WTC11 (cell line): ENCODE data around the gene KCNC3.

Experiments used
- CREB1 ChIP-seq: sonication (generic); formaldehyde crosslinking; IDR thresholded peaks from 2 replicates; pipeline ENCODE4 v1.8.0; 2023; ENCODE audit warnings: mild to moderate bottlenecking, missing genetic modification reagents
- CREM ChIP-seq: sonication (generic); formaldehyde crosslinking; IDR thresholded peaks from 2 replicates; pipeline ENCODE4 v1.8.1; 2022; ENCODE audit warnings: mild to moderate bottlenecking, missing genetic modification reagents, moderate library complexity
- ESRRA ChIP-seq: sonication (generic); formaldehyde crosslinking; IDR thresholded peaks from 2 replicates; pipeline ENCODE4 v1.8.1; 2022; ENCODE audit warnings: mild to moderate bottlenecking, missing genetic modification reagents, borderline replicate concordance
- FOXP1 ChIP-seq: sonication (generic); formaldehyde crosslinking; IDR thresholded peaks from 2 replicates; pipeline ENCODE4 v1.8.0; 2022; ENCODE audit warnings: missing genetic modification reagents, mild to moderate bottlenecking, moderate library complexity, borderline replicate concordance
- NR2C2 ChIP-seq: sonication (generic); formaldehyde crosslinking; IDR thresholded peaks from 2 replicates; pipeline ENCODE4 v1.8.0; 2022; ENCODE audit warnings: mild to moderate bottlenecking, missing genetic modification reagents
- TF ChIP-seq, protein P1 (sequence below): fragments of 200-600 bp; IDR thresholded peaks from 2 replicates; pipeline ENCODE4 v1.8.0; 2022; ENCODE audit warnings: antibody characterized with exemption
- TF ChIP-seq, protein P2 (sequence below): fragments of 250-450 bp; sonication (Bioruptor Pico); IDR thresholded peaks from 2 replicates; pipeline ENCODE4 v1.8.0; 2021; ENCODE audit warnings: mild to moderate bottlenecking
- TF ChIP-seq, protein P3 (sequence below): sonication (generic); formaldehyde crosslinking; IDR thresholded peaks from 2 replicates; pipeline ENCODE4 v1.8.1; 2023; ENCODE audit warnings: mild to moderate bottlenecking, missing genetic modification reagents, moderate library complexity

DNA sequence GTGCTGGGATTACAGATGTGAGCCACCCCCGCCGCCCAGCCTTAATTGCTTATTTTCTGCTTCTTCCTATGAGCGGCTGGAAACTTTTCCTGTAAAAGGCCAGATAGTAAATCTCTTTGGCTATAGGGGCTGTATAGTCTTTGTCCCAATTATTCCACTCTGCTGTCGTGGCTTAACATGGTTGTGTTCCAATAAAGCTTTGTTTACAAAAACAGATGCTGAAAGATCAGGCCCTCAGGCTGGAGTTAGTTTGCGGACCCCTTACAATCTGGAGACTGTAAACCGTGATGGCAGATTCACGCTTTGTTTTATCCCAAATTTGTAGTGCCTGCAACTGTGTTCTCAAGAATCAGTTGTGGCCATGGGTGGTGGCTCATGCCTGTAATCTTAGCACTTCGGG lies 10.7 kb downstream of the KCNC3 start:
- TF ChIP-seq CREB1 (CRISPR knock-in tag) (no peak), FOXP1 (no peak), CREM (CRISPR knock-in tag) (no peak), NR2C2 (CRISPR knock-in tag) (no peak), ESRRA (CRISPR knock-in tag) (no peak)
- TF ChIP-seq, protein P1, sequence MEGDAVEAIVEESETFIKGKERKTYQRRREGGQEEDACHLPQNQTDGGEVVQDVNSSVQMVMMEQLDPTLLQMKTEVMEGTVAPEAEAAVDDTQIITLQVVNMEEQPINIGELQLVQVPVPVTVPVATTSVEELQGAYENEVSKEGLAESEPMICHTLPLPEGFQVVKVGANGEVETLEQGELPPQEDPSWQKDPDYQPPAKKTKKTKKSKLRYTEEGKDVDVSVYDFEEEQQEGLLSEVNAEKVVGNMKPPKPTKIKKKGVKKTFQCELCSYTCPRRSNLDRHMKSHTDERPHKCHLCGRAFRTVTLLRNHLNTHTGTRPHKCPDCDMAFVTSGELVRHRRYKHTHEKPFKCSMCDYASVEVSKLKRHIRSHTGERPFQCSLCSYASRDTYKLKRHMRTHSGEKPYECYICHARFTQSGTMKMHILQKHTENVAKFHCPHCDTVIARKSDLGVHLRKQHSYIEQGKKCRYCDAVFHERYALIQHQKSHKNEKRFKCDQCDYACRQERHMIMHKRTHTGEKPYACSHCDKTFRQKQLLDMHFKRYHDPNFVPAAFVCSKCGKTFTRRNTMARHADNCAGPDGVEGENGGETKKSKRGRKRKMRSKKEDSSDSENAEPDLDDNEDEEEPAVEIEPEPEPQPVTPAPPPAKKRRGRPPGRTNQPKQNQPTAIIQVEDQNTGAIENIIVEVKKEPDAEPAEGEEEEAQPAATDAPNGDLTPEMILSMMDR = no peak
- TF ChIP-seq, protein P2, sequence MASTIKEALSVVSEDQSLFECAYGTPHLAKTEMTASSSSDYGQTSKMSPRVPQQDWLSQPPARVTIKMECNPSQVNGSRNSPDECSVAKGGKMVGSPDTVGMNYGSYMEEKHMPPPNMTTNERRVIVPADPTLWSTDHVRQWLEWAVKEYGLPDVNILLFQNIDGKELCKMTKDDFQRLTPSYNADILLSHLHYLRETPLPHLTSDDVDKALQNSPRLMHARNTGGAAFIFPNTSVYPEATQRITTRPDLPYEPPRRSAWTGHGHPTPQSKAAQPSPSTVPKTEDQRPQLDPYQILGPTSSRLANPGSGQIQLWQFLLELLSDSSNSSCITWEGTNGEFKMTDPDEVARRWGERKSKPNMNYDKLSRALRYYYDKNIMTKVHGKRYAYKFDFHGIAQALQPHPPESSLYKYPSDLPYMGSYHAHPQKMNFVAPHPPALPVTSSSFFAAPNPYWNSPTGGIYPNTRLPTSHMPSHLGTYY (CRISPR knock-in tag) = no peak
- TF ChIP-seq, protein P3, sequence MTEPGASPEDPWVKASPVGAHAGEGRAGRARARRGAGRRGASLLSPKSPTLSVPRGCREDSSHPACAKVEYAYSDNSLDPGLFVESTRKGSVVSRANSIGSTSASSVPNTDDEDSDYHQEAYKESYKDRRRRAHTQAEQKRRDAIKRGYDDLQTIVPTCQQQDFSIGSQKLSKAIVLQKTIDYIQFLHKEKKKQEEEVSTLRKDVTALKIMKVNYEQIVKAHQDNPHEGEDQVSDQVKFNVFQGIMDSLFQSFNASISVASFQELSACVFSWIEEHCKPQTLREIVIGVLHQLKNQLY (CRISPR knock-in tag) = no peak
